HG02870 (cell line): ENCODE measurements around the gene PEX7.
"Not testable (repeated sequence)": the region's sequence is repeated elsewhere in the genome, so short reads cannot be mapped to it uniquely, and the experiment has no call there.

ENCODE experiments used
- ATAC-seq: cut with Tn5 transposase; IDR thresholded peaks from one replicate; pipeline ENCODE4 v1.9.1; 2021; ENCODE audit warnings: mild to moderate bottlenecking, moderate library complexity; ENCODE audit not compliant: unreplicated experiment

Gene PEX7

GRCh38 chr6:136840276-136841001 is 18.0 kb downstream of the PEX7 start:
- ATAC-seq = no peak

- no peak for ATAC-seq
These were observed 20.8 kb downstream of the PEX7 start for GRCh38 chr6:136843210-136843609.

- no peak for ATAC-seq
These were observed 23.7 kb downstream of the PEX7 start for GRCh38 chr6:136846046-136846445.

- ATAC-seq = not testable (repeated sequence)
These were observed 24.1 kb downstream of the PEX7 start for GRCh38 chr6:136846477-136846876.

GRCh38 chr6:136849979-136850563 is 27.7 kb downstream of the PEX7 start:
- not testable (repeated sequence) for ATAC-seq

DNA sequence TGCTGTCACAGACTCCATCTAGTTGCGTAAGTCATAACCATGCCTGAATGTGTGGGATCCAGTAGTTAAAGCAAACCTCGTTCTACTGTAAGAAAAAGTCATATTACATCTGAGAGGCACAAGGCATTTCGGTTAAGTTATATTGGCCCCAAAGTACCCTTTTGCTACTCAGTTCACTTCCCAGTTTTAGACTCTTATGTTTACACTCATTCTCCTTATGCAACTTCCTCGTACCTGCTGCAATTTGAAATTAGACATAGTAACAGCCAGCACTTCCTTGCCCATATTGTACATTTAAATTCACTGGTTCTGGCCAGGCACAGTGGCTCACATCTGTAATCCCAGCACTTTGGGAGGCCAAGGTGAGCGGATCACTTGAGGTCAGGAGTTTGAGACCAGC is 37.0 kb downstream of the PEX7 start:
- no peak for ATAC-seq

DNA sequence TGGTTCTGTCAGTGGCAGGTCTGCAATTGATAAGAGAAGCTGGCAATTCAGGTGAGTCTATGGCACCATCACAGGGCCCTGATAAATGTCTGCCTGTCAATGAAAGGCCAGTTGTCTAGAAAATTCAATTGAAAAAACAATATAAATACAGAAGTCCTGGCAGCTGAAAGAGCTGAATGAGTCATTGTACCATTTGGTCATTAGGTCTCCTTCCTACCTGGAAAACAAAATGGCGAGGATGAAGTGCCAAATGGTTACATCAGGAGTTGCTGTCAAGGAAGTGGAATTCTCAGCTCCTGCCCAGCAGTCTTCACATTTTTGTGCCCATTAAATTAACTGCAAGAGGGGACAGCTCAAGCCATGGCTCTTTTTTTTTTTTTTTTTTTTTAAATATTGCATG is 37.7 kb downstream of the PEX7 start:
- ATAC-seq = no peak

GRCh38 chr6:136862662-136863061 is 40.3 kb downstream of the PEX7 start:
- no peak for ATAC-seq

- no peak for ATAC-seq
These were observed 41.4 kb downstream of the PEX7 start for GRCh38 chr6:136863752-136864151.

DNA sequence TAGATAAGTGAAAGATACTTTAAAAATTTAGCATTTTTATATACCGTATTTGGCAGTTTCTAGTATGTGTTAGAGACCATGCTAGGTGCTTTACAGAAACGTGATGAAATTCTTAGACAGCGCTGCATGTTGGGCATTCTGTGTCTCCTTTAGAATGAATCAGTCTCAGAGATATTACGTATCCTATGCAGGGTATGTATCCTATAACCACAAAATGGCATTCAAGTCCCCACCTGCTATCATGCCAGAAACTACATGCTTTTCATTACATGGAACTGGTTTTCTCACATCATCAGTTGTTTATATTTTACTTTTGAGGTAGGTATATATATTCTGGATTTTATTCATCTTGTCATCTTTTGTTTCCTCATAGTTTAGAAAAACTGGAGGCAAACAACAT is 42.3 kb downstream of the PEX7 start:
- no peak for ATAC-seq

GRCh38 chr6:136866872-136867416 is 44.6 kb downstream of the PEX7 start:
- ATAC-seq = no peak

GRCh38 chr6:136869451-136869850 is 47.1 kb downstream of the PEX7 start:
- no peak for ATAC-seq

GRCh38 chr6:136873748-136874147 is 51.4 kb downstream of the PEX7 start:
- no peak for ATAC-seq

DNA sequence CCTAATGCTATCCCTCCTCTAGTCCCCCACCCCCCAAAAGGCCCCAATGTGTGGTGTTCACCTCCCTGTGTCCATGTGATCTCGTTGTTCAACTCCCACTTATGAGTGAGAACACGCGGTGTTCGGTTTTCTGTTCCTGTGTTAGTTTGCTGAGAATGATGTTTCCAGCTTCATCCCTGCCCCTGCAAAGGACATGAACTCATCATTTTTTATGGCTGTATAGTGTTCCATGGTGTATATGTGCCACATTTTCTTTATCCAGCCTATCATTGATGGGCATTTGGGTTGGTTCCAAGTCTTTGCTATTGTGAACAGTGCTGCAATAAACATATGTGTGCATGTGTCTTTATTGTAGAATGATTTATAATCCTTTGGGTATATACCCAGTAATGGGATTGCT is 54.1 kb downstream of the PEX7 start:
- ATAC-seq = not testable (repeated sequence)

GRCh38 chr6:136880748-136881460 is 58.5 kb downstream of the PEX7 start:
- no peak for ATAC-seq

DNA sequence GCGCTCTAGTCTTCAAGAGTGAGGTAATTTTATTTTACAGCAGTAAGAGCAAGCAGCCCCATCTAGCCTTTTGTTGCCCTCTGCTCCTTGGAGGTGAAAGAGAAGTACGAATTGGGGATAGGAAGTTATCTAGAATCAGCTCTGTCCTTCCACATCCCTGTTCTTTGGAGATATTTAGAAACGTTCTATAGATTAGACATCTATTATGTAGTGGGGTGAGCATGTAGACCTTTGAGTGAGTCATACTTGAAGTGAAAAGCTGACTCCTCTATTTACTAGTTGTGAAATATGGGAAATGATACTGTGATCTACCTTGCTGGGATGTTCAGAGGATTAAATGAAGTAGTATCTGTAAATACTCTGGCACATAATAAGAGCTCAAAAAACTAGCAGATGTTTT is 63.7 kb downstream of the PEX7 start:
- ATAC-seq = no peak

DNA sequence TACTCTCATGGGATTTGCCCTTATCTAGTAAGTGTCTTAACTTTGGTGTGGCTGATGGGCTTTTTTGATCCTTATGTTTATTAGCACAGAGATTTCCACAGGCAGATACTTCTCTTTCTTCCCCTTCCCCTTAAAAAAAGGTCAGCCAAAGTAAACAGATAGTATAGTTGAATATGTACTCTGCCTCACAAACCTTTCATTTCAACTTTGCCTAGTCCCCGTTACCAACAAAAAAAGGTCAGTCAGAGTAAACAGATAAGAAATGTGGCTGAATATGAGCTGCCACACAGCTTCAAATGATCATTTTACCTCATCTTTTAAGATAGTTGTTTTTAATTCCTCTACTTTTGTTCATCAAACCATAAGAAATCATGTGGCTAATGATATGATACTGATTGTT is 65.6 kb downstream of the PEX7 start:
- no peak for ATAC-seq

GRCh38 chr6:136889271-136890193 is 67.1 kb downstream of the PEX7 start:
- no peak for ATAC-seq

- ATAC-seq = no peak
These were observed 67.9 kb downstream of the PEX7 start for GRCh38 chr6:136890194-136890839.

DNA sequence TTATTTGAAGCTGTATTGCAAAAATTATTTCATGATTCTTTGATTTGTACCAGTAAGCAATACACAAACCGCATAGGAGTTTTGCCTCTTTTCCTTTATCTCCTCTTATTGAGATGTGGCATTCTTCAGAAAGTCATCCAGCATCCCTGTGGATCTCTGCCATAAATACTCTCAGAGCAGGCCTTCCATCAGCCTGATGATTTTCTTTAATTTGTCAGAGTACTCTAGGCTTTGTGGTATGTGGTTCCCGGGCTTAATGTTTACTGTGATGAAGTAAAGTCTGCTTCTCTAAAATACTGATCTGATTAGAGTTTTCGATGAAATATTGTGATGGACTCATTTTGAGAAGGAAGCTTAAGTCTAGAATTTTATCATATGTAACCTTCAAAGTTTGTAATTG is 68.6 kb downstream of the PEX7 start:
- no peak for ATAC-seq
